Lower leg skin (tissue), 4 donors: Measurements from ENCODE around the gene REL. TPM values are rescaled to one million over a fixed set of nuclear protein-coding genes. Genes with fewer than 3 reads are reported as not detected.

Experiments
- DNase-seq, 2 donors: peaks; one replicate each; pipeline ENCODE4 v3.0.0-alpha.2; 2019; ENCODE audit warnings: low spot score in 2 of 2
- H3K4me3 ChIP-seq: fragments of 200-600 bp; sonication (generic); 2 replicates; pipeline ENCODE4 v1.5.1; 2017; ENCODE audit warnings: mild to moderate bottlenecking, low read depth; ENCODE audit not compliant: poor library complexity, severe bottlenecking
- CTCF ChIP-seq, 3 donors: fragments of 450-650 bp; IDR thresholded peaks; one replicate each; pipeline ENCODE4 v1.5.1; 2016; ENCODE audit warnings: antibody characterized with exemption in 3 of 3, mild to moderate bottlenecking in 3 of 3, moderate library complexity in 2 of 3
- POLR2A ChIP-seq, 2 donors: fragments of 450-650 bp; IDR thresholded peaks; one replicate each; pipeline ENCODE4 v1.6.1; 2016 to 2017; ENCODE audit warnings: antibody characterized with exemption in 2 of 2, mild to moderate bottlenecking in 1 of 2, moderate library complexity in 1 of 2
- WGBS, 2 donors: methylation state at CpG; one replicate each; pipeline ENCODE4 v1.1.5; 2018; 5-methylcytosine and 5-hydroxymethylcytosine counted together
- intact Hi-C: fragments of 100-400 bp; cut with DNase I; formaldehyde crosslinking; loops from one replicate; pipeline ENCODE4 v1.15.0; 2023; ENCODE audit warnings: low total_unique reads
- total RNA-seq, 4 donors: library from RNA; depleted of rRNA; stranded (reverse); fragments of >200 nt; gene quantifications; one replicate each; pipeline ENCODE4 v1.1.0, GENCODE V29; 2016

Gene REL
- total RNA-seq, 4 donors from 2014 or later, result 33.8 to 56.2 (median 41.2) TPM

DNA sequence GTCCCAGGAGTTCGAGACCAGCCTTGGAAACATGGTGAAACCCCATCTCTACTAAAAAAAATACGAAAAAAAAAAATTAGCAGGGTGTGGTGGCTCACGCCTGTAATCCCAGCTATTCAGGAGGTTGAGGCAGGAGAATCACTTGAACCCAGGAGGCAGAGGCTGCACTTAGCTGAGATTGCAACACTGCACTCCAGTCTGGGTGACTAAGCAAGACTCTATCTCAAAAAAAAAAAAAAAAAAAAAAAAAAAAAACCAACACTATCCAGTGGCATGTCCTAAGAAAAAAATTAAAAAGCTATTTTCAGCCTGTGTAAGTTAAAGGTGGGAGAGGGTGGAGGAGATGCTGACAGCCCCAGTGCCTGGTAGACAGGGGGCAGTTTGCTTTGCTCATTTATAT is 32.2 kb upstream of the REL start:
- no peak for DNase-seq
- H3K4me3 ChIP-seq, result no peak overlapping the region
- 86 to 94% methylated on average over 3 of the region's 3 CpGs for WGBS, 2 donors
- intact Hi-C loops, result no loop called here
- no peak for TF ChIP-seq POLR2A (IDR thresholded peaks at IDR 0.05)
- no peak for TF ChIP-seq CTCF (IDR thresholded peaks at IDR 0.05)

DNA sequence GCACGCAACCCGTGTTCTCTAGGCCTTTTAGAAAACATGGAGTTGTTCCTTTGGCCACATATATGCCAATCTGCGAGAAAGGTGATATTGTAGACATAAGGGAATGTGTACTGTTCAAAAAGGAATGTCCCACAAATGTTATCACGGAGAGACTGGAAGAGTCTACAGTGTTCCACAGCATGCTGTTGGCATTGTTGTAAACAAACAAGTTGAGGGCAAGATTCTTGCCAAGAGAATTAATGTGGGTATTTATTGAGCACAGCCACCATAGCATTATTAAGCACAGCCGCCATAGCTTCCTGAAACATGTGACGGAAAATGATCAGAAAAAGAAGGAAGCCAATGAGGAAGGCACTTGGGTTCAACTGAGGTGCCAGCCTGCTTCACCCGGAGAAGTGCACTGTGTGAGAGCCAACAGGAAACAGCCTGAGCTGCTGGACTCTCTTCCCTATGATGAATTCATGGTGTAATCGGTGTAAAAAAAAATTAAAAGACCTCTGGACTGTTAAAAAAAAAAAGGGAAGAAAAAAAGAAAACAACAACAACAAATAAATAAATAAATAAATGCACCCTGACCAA is 29.0 kb upstream of the REL start:
- WGBS, 2 donors, result 70 to 80% methylated on average over 8 of the region's 8 CpGs
- intact Hi-C loops, result no loop called here
- TF ChIP-seq CTCF (IDR thresholded peaks at IDR 0.05) (no peak), POLR2A (IDR thresholded peaks at IDR 0.05) (no peak)
- DNase-seq, result peak in 1 of 2 donors; percentile 27
- H3K4me3 ChIP-seq, result no peak overlapping the region

GRCh38 chr2:60853531-60853930 is 27.8 kb upstream of the REL start:
- no peak overlapping the region for H3K4me3 ChIP-seq
- 82 to 94% methylated on average over 2 of the region's 2 CpGs for WGBS, 2 donors
- no peak for DNase-seq
- TF ChIP-seq POLR2A (IDR thresholded peaks at IDR 0.05) (no peak), CTCF (IDR thresholded peaks at IDR 0.05) (no peak)
- intact Hi-C loops, result no loop called here

DNA sequence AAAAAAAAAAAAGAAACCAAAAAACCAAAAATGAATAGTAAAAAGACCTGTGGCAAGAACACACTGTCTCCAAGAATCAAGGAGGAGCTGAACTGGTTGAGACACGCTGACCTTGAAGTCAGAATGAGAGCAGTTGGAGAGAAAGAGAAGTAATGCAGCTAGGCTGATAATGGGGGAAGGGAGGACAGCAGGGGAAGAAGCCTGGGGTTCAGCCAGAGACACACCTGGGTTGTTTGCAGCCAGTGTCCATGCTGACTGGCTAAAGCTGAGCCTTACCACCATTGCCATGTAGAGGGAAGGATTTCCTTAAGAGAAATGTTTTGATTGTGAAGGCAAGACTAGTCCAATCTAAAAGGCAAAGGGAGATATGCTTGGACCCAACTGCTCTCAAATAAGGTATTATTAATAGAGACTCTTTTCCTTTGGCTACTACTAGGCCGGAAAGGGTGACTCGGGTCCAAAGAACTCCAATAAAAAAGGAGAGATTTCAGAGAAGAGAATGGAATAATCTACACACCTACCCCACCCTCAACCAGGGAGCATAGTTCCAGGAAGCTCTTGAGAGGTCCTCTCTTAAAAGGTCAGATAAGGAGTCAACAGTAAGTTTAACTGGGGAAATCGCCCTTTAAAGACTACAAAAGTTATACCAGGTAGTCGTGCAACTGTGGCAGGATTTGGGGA is 25.2 kb upstream of the REL start:
- no peak for DNase-seq
- TF ChIP-seq POLR2A (IDR thresholded peaks at IDR 0.05) (no peak), CTCF (IDR thresholded peaks at IDR 0.05) (no peak)
- no peak overlapping the region for H3K4me3 ChIP-seq
- intact Hi-C loops, result no loop called here
- 64 to 78% methylated on average over 5 of the region's 5 CpGs for WGBS, 2 donors

GRCh38 chr2:60857056-60857455 is 24.3 kb upstream of the REL start:
- DNase-seq, result no peak
- WGBS, 2 donors, result 86 to 93% methylated on average over 4 of the region's 4 CpGs
- no peak overlapping the region for H3K4me3 ChIP-seq
- TF ChIP-seq CTCF (IDR thresholded peaks at IDR 0.05), result no peak
- TF ChIP-seq POLR2A (IDR thresholded peaks at IDR 0.05), result no peak
- intact Hi-C loops, result no loop called here
